ENCODE data around the gene SKI. TPM values are rescaled to one million over a fixed set of nuclear protein-coding genes. Genes with fewer than 3 reads are reported as not detected.
A peak's percentile ranks its signal among the peaks of the same experiment; 100 is the strongest.

The SKI gene
- total RNA-seq, 1 donor: 48.9 TPM

- Histone ChIP-seq H3K9me3 (ENCODE audit: low read depth, low read length) (no peaks in the 10 kb centered on the region), H3K36me3 (ENCODE audit: insufficient read depth, low read length) (no peaks in the 10 kb centered on the region), H3K27me3 (ENCODE audit: insufficient read depth, low read length) (no peaks in the 10 kb centered on the region), H3K79me2 (ENCODE audit: insufficient read depth, low read length) (no peaks in the 10 kb centered on the region), H3K4me1 (ENCODE audit: insufficient read depth, low read length) (no peaks in the 10 kb centered on the region), H3K4me3 (ENCODE audit: insufficient read depth, low read length) (no peak overlapping the region), H4K20me1 (ENCODE audit: insufficient read depth, low read length) (no peaks in the 10 kb centered on the region), H2AFZ (ENCODE audit: low read length) (no peak overlapping the region), H3K27ac (ENCODE audit: low read depth, low read length) (no peak overlapping the region), H3K4me2 (ENCODE audit: insufficient read depth, low read length) (no peak overlapping the region)
- no peak for TF ChIP-seq CTCF (IDR thresholded peaks at IDR 0.05; ENCODE audit: extremely low read depth, low read depth, low read length)
- DNase-seq (ENCODE audit: insufficient read length, low spot score, missing footprints): peak; percentile 74
These were observed 126.6 kb downstream of the SKI start for GRCh38 chr1:2354511-2355372.

- Histone ChIP-seq H3K79me2 (ENCODE audit: insufficient read depth, low read length) (no peaks in the 10 kb centered on the region), H3K4me1 (ENCODE audit: insufficient read depth, low read length) (no peaks in the 10 kb centered on the region), H3K4me2 (ENCODE audit: insufficient read depth, low read length) (no peak overlapping the region), H3K27me3 (ENCODE audit: insufficient read depth, low read length) (no peaks in the 10 kb centered on the region), H3K4me3 (ENCODE audit: insufficient read depth, low read length) (no peak overlapping the region), H2AFZ (ENCODE audit: low read length) (no peak overlapping the region), H4K20me1 (ENCODE audit: insufficient read depth, low read length) (no peaks in the 10 kb centered on the region), H3K36me3 (ENCODE audit: insufficient read depth, low read length) (no peaks in the 10 kb centered on the region), H3K27ac (ENCODE audit: low read depth, low read length) (no peak overlapping the region), H3K9me3 (ENCODE audit: low read depth, low read length) (no peaks in the 10 kb centered on the region)
- DNase-seq (ENCODE audit: insufficient read length, low spot score, missing footprints): peak; percentile 85
- TF ChIP-seq CTCF (IDR thresholded peaks at IDR 0.05; ENCODE audit: extremely low read depth, low read depth, low read length): no peak
These were observed 127.5 kb downstream of the SKI start for GRCh38 chr1:2355373-2356261.

- H4K20me1 ChIP-seq (ENCODE audit: insufficient read depth, low read length): no peaks in the 10 kb centered on the region
- H3K36me3 ChIP-seq (ENCODE audit: insufficient read depth, low read length): no peaks in the 10 kb centered on the region
- no peaks in the 10 kb centered on the region for H3K27me3 ChIP-seq (ENCODE audit: insufficient read depth, low read length)
- no peak for TF ChIP-seq CTCF (IDR thresholded peaks at IDR 0.05; ENCODE audit: extremely low read depth, low read depth, low read length)
- H3K9me3 ChIP-seq (ENCODE audit: low read depth, low read length): no peaks in the 10 kb centered on the region
- H2AFZ ChIP-seq (ENCODE audit: low read length): no peak overlapping the region
- H3K4me2 ChIP-seq (ENCODE audit: insufficient read depth, low read length): no peak overlapping the region
- peak; percentile 72 for DNase-seq (ENCODE audit: insufficient read length, low spot score, missing footprints)
- H3K4me1 ChIP-seq (ENCODE audit: insufficient read depth, low read length): no peaks in the 10 kb centered on the region
- H3K4me3 ChIP-seq (ENCODE audit: insufficient read depth, low read length): no peak overlapping the region
- no peaks in the 10 kb centered on the region for H3K79me2 ChIP-seq (ENCODE audit: insufficient read depth, low read length)
- H3K27ac ChIP-seq (ENCODE audit: low read depth, low read length): no peak overlapping the region
These were observed 128.3 kb downstream of the SKI start for GRCh38 chr1:2356401-2356800.
